GM12878 (cell line): ENCODE results near the gene PADI1. TPM values are rescaled to one million over a fixed set of nuclear protein-coding genes. Genes with fewer than 3 reads are reported as not detected.

ENCODE experiments used
- ATAC-seq: fragments of 200-7000 bp; cut with Tn5 transposase; 3 replicates; pipeline ENCODE4 v1.9.1; 2020; ENCODE audit warnings: mild to moderate bottlenecking, moderate library complexity
- BruUV-seq: library from RNA; stranded (reverse); fragments of 400-500 nt; replicated peaks from 2 replicates; lab custom pipeline; 2021; lab: Mats Ljungman, UMichigan
- CTCF ChIA-PET: fragments of 300-600 bp; sonication (Branson Sonifier 250); formaldehyde crosslinking; extraction: SDS; loops from one replicate; lab custom pipeline; 2021; ENCODE audit warnings: inconsistent platforms; lab: Yijun Ruan, JAX
- POLR2A ChIA-PET: fragments of 350-600 bp; formaldehyde crosslinking; extraction: SDS; loops from one replicate; lab custom pipeline; 2021; ENCODE audit warnings: inconsistent platforms; lab: Charles Lee
- RAD21 ChIA-PET: fragments of 300-600 bp; sonication (Branson Sonifier 250); formaldehyde crosslinking; loops from one replicate; lab custom pipeline; 2023; ENCODE audit warnings: antibody characterized with exemption; ENCODE audit not compliant: unreplicated experiment; lab: Charles Lee
- SMC1A ChIA-PET: fragments of 300-600 bp; sonication (Branson Sonifier 250); formaldehyde crosslinking; loops from one replicate; lab custom pipeline; 2023; ENCODE audit not compliant: unreplicated experiment, uncharacterized antibody; lab: Charles Lee
- DNase-seq: peaks from one replicate; pipeline ENCODE4 v3.0.0-alpha.2; 2011; ENCODE audit warnings: low read depth, low spot score
- FAIRE-seq: peaks from 3 replicates; lab custom pipeline; 2011; peaks lifted over from hg19 to GRCh38; lab: Jason Lieb, UNC
- H2AFZ ChIP-seq: 2 replicates; pipeline ENCODE4 v1.6.0; 2011; ENCODE audit warnings: low read depth, low read length, control low read depth; ENCODE audit not compliant: control insufficient read depth
- H3K27ac ChIP-seq: 2 replicates; pipeline ENCODE4 v1.5.1; 2011; ENCODE audit warnings: control low read depth; ENCODE audit not compliant: control insufficient read depth, insufficient read depth
- H3K27me3 ChIP-seq, 2 experiments: replicated peaks in 1 of 2; 2 replicates each; pipeline versions ENCODE4 v1.6.0 to v1.6.1; 2011; ENCODE audit warnings: low read length in 1 of 2; ENCODE audit not compliant: control insufficient read depth in 2 of 2, insufficient read depth in 2 of 2
- H3K36me3 ChIP-seq, 2 experiments: 2 replicates each; pipeline ENCODE4 v1.5.1; 2011; ENCODE audit warnings: low read length in 1 of 2; ENCODE audit not compliant: control insufficient read depth in 2 of 2, insufficient read depth in 2 of 2
- H3K4me1 ChIP-seq: 2 replicates; pipeline ENCODE4 v1.6.1; 2011; ENCODE audit warnings: mild to moderate bottlenecking, low read length, moderate library complexity, mixed read lengths; ENCODE audit not compliant: control insufficient read depth, insufficient read depth
- H3K4me2 ChIP-seq: 2 replicates; pipeline ENCODE4 v1.6.0; 2011; ENCODE audit warnings: control low read depth; ENCODE audit not compliant: control insufficient read depth, insufficient read depth
- H3K4me3 ChIP-seq: fragments of 200-600 bp; sonication (generic); 2 replicates; pipeline ENCODE4 v1.5.1; 2016
- H3K79me2 ChIP-seq: 2 replicates; pipeline ENCODE4 v1.6.0; 2011; ENCODE audit warnings: low read length; ENCODE audit not compliant: control insufficient read depth, insufficient read depth
- H3K9ac ChIP-seq: 2 replicates; pipeline ENCODE4 v1.8.0; 2011; ENCODE audit warnings: low read length, control low read depth, mixed read lengths; ENCODE audit not compliant: control insufficient read depth, insufficient read depth
- H3K9me3 ChIP-seq: replicated peaks from 3 replicates; pipeline ENCODE4 v1.5.1; 2011; ENCODE audit warnings: mild to moderate bottlenecking, low read length; ENCODE audit not compliant: control insufficient read depth, insufficient read depth
- H4K20me1 ChIP-seq: 2 replicates; pipeline ENCODE4 v1.6.0; 2011; ENCODE audit not compliant: control insufficient read depth, insufficient read depth
- ATF7 ChIP-seq: fragments of 450-650 bp; IDR thresholded peaks from 2 replicates; pipeline ENCODE4 v1.6.1; 2016; ENCODE audit warnings: low read depth, mild to moderate bottlenecking
- BCL11A ChIP-seq: IDR thresholded peaks from 2 replicates; pipeline ENCODE4 v1.6.1; 2011; ENCODE audit warnings: low read depth, low read length
- E4F1 ChIP-seq: fragments of 450-650 bp; IDR thresholded peaks from 2 replicates; pipeline ENCODE4 v1.6.1; 2018; ENCODE audit warnings: borderline replicate concordance, mild to moderate bottlenecking; ENCODE audit not compliant: partially characterized antibody
- MEF2B ChIP-seq: fragments of 450-650 bp; IDR thresholded peaks from 2 replicates; pipeline ENCODE4 v1.6.1; 2018; ENCODE audit warnings: mild to moderate bottlenecking, moderate library complexity; ENCODE audit not compliant: partially characterized antibody, poor library complexity, severe bottlenecking
- RB1 ChIP-seq: fragments of 450-650 bp; formaldehyde crosslinking; IDR thresholded peaks from 2 replicates; pipeline ENCODE4 v1.6.1; 2017; ENCODE audit warnings: mild to moderate bottlenecking, borderline replicate concordance
- ZNF274 ChIP-seq: IDR thresholded peaks from one replicate; pipeline ENCODE4 v1.8.0; 2011; ENCODE audit not compliant: insufficient read length, insufficient read depth
- ZNF592 ChIP-seq: fragments of 450-650 bp; IDR thresholded peaks from 2 replicates; pipeline ENCODE4 v1.6.1; 2017; ENCODE audit warnings: mild to moderate bottlenecking, moderate library complexity
- WGBS: methylation state at CpG from one replicate; pipeline ENCODE4 v1.1.6; 2016; ENCODE audit warnings: low lambda C conversion rate; ENCODE audit not compliant: insufficient replicate concordance, insufficient coverage; ENCODE audit errors: missing lambda C conversion rate; 5-methylcytosine and 5-hydroxymethylcytosine counted together
- in situ Hi-C: fragments of 300-500 bp; cut with MboI; formaldehyde crosslinking; loops from 9 replicates; pipeline ENCODE4 v1.14.3; 2018; ENCODE audit warnings: mixed read lengths
- intact Hi-C: fragments of 100-400 bp; cut with micrococcal nuclease; formaldehyde crosslinking; loops from one replicate; pipeline ENCODE4 v1.14.2; 2022; ENCODE audit not compliant: unreplicated experiment
- polyA plus RNA-seq, 11 experiments: library from polyadenylated mRNA; depleted of rRNA in 4 of 11; unstranded in 6 of 11; stranded (reverse) in 5 of 11; fragments of >200 nt; fragmentation: Nextera tagmentation in 4 of 11; fragmentation: Illumina TruSeq in 1 of 11; extraction: Ambion mirVana in 4 of 11; extraction: Trizol in 1 of 11; gene quantifications; 1 replicate in 1 of 11; 2 replicates in 10 of 11; pipeline versions ENCODE4 v1.2.1 to v1.2.3, GENCODE V29; 2011 to 2016; ENCODE audit warnings: inconsistent platforms in 2 of 11, missing spikeins in 2 of 11, low read depth in 1 of 11
- total RNA-seq, 4 experiments: library from RNA; depleted of rRNA in 3 of 4; stranded (reverse); fragments of >200 nt in 3 of 4; fragmentation: Illumina TruSeq in 1 of 4; extraction: Trizol in 1 of 4; gene quantifications; 2 replicates each; pipeline versions ENCODE4 v1.2.1 to v1.2.3, GENCODE V29; 2013 to 2021

Gene PADI1
- total and polyA plus RNA-seq, 10 of the 15 experiments (the other 5 are each of a cell fraction or from before 2014, with no cell fraction given), result 0.05 TPM; not detected in 9

- no TSS peak for BruUV-seq
- Histone ChIP-seq H4K20me1 (no peaks in the 10 kb centered on the region), H3K36me3 (no peaks in the 10 kb centered on the region), H3K79me2 (no peaks in the 10 kb centered on the region), H3K4me3 (no peak overlapping the region), H3K9ac (no peak overlapping the region), H3K27ac (no peak overlapping the region), H3K4me1 (peaks cover 10% of the 10 kb centered on the region), H2AFZ (no peak overlapping the region), H3K27me3 (no peaks in the 10 kb centered on the region), H3K4me2 (no peak overlapping the region), H3K9me3 (no peaks in the 10 kb centered on the region)
- CTCF ChIA-PET, result interaction anchor here (0.8 to 1.2 kb wide), 9 partner anchors 8 to 147 kb away, joined by 3 to 4 read pairs (median 3); no protein-coding TSS in a partner anchor
- POLR2A ChIA-PET, result no interaction called here
- FAIRE-seq (no peak), ATAC-seq (no peak), DNase-seq (no peak)
- 66% methylated on average over 6 of the region's 6 CpGs for WGBS
- SMC1A ChIA-PET, result interaction anchor here (1.0 to 1.9 kb wide), 4 partner anchors 9 to 64 kb away, joined by 3 to 5 read pairs (median 4); no protein-coding TSS in a partner anchor
- RAD21 ChIA-PET, result interaction anchor here (1.2 to 1.6 kb wide), 3 partner anchors 34 to 212 kb away, joined by 3 to 4 read pairs (median 3); no protein-coding TSS in a partner anchor
- in situ Hi-C loops (no loop called here), intact Hi-C loops (loop anchor here (10.0 kb wide), 1 partner anchor 217 kb away; the partner anchor contains the start of gene SDHB)
- TF ChIP-seq RB1 (no peak), ATF7 (no peak), BCL11A (no peak), MEF2B (no peak), ZNF592 (no peak), E4F1 (no peak), ZNF274 (no peak)
Measured at GRCh38 chr1:17272066-17272465, 67.1 kb downstream of the PADI1 start.
